NCI-H774 (cell line): ENCODE data around the gene KSR2.

ENCODE experiments used
- DNase-seq: peaks from one replicate; lab custom pipeline; 2025; lab: John Stamatoyannopoulos, UW

KSR2 gene

GRCh38 chr12:117403586-117404139 lies 565.1 kb downstream of the KSR2 start:
- DNase-seq: no peak
